ENCODE measurements around the gene DNAH9. TPM values are rescaled to one million over a fixed set of nuclear protein-coding genes. Genes with fewer than 3 reads are reported as not detected.

DNAH9 gene
- total RNA-seq, 1 experiment from 2014 or later: 0.03 TPM

DNA sequence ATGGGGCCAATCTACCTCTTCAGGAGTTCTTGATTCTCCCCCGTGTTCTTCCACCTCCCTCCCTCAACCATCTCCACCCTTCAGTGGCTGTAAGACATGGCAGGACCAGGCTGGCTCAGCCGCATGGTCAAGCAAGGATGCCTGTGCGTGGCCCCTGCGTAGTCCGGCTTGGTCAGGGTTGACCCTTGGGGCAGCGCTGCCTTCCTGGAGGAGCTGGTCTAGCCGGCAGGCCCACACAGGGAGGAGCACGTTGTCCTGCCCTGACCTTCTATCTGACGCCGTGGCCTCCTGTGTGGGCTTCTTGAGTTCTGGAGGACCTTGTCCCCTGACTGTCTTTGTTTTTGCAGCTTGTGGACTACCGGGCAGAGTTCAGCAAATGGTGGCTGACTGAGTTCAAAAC lies 169.8 kb downstream of the DNAH9 start:
- DNase-seq (ENCODE audit: low spot score): no peak

DNA sequence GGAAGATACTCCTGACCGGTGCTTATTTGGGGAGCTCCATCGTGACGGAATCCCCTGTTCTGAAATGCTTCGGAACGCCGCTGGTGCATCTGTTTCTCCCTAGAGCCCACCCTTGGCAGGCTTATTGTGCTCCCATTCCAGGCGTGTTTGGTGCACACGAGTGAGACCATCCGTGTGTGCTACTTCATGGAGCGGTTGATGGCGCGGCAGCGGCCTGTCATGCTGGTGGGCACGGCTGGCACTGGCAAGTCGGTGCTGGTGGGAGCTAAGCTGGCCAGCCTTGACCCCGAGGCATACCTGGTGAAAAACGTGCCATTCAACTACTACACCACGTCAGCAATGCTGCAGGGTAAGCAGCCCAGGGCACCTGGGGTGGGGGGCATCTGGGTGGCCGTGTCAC lies 170.7 kb downstream of the DNAH9 start:
- DNase-seq (ENCODE audit: low spot score): no peak

- DNase-seq (ENCODE audit: low spot score): no peak
Measured at GRCh38 chr17:11772031-11772430, 173.8 kb downstream of the DNAH9 start.

GRCh38 chr17:11779892-11780291 lies 181.6 kb downstream of the DNAH9 start:
- DNase-seq (ENCODE audit: low spot score): no peak

DNA sequence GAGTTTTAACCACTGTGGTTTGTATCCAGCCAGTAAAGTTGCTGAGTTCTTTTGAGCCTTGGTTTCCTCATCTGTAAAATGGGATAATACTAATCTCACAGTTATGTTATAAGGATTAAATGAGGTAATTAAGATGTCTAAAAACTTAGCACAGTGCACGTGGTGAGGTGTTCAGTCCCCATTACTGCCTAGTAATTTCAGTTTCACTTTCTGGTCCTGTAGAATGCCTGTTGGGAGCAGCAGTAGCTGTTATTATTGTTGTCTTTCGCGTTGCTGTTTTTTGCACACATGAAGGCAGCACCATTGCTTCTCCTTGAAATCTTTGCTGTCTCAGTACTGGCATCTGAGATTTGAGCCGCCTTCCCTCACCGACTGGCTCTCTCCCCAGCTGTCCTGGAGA lies 182.4 kb downstream of the DNAH9 start:
- DNase-seq (ENCODE audit: low spot score): no peak

- DNase-seq (ENCODE audit: low spot score): no peak
Measured at GRCh38 chr17:11786711-11787438, 188.6 kb downstream of the DNAH9 start.

DNA sequence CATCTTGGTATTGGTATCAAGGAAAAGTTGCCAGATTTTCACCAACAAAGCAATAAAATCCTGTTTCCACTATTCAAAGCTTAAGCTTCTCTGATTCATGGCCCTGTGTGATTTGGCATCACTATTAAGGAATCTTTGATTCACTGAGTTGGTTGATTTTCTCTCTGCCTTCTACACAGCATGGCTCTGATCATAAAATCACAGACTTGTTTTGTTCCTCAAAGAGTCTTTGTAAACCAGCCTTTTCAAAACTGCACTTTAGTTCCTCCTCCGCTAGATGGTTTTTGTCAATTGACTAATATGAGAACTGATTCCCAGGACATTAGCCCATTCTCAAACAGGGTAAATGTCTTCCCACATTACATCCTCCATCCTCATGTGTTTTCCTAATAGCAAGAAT lies 197.6 kb downstream of the DNAH9 start:
- DNase-seq (ENCODE audit: low spot score): no peak

DNA sequence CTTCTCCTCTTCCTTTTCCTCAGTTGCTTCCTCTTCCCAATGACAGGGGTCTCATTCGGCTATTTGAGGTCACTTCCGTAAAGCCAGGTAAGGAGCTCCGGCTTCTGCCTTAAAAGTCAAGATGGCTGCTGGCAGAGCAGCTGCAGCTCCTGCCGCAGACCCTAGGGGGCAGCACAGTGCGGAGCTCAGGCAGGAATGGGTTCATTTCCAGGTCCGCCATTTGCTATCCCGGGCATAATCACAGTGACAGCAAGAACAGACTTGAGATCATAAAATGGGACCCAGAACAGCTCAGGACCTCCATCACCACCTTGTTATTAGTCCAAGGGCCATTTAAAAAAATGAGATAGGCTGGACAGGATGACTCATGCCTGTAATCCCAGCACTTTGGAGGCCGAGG lies 199.5 kb downstream of the DNAH9 start:
- no peak for DNase-seq (ENCODE audit: low spot score)

DNA sequence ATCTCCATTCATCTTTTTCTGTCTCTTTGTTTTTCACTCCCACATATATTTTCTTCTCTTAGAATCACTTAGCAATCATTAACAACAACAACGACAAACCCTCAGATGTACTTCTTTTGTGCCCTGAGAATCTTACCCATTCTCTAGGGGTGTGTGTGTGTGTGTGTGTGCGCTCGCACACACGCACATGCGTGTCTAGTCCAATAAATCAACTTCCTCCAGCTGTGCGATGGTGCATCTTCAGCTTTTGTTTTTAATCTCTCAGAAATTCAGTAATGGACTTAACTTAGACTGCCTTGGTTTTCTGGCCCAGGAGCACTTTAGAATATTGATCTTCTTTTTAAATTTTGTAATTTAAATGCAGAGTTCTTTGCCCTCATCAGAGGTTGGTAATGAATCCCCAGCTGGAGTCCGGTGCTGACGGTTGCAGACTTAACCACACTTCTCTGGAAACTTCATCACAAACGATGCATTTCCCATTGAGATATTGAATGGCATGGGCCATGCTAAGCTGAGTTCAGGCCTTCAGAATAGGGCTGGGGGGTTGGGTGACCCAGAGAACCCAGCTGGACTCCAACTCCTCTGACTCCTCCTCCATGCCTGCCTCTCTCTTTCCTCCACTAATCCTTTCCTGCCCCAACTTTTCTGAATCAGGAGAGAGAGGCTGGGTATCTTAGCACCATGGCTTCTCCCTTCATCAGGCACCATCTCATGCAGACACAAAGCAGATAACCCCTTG lies 205.1 kb downstream of the DNAH9 start:
- no peak for DNase-seq (ENCODE audit: low spot score)

DNA sequence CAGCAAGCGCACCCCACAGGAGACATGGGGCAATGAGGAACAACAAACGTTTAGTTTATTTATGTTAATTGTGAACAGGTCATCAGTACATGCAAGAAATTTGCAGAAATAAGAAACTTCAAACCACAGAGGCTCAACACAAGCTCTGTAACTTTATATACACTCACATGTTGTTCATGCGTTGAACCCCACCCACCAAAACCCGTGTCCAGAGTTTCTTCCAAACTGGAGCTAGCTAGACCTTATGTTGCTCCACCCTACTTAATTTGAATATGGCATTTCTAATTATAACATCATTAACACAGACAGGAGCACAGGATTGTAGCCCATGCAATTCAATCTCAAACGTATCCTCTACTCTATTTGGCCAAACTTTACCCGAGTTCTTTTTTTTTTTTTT lies 206.9 kb downstream of the DNAH9 start:
- DNase-seq (ENCODE audit: low spot score): no peak

- DNase-seq (ENCODE audit: low spot score): no peak
Measured at GRCh38 chr17:11805952-11806351, 207.7 kb downstream of the DNAH9 start.

DNA sequence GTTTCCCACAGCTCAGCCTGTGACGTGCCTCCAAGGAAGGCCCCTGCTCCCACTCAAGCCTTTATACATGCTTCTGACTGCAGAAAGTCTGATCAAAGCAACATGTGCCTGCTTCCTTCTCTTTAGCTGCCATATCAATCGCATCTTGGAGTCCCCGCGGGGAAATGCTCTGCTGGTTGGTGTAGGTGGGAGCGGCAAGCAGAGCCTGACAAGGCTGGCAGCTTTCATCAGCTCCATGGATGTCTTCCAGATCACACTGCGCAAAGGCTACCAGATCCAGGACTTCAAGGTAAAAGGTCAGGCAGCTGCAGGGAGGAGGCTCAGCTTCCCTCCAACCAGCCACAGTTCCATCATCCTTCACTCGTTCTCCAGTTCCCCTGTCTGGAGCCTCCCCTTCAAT lies 209.3 kb downstream of the DNAH9 start:
- no peak for DNase-seq (ENCODE audit: low spot score)

- DNase-seq (ENCODE audit: low spot score): no peak
Measured at GRCh38 chr17:11813278-11813677, 215.0 kb downstream of the DNAH9 start.

DNA sequence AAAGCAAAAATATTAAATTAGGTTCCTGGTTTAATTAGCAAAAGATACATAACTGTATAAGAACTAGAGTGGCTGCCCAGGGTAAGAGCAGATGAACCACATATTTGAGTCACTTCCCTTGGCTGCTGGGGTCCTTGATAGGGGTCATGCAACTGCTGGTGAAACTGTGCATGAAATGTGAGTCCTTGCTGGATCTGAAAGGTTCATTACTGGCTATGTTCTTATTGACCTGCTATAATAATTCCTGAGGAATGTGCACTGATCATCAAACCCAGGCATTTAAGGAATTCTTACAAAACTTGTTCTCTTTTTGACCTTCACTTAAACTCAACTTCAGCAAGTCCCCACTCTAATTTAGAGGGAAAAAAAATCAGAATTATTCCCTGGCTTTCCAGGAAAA lies 215.6 kb downstream of the DNAH9 start:
- no peak for DNase-seq (ENCODE audit: low spot score)

DNA sequence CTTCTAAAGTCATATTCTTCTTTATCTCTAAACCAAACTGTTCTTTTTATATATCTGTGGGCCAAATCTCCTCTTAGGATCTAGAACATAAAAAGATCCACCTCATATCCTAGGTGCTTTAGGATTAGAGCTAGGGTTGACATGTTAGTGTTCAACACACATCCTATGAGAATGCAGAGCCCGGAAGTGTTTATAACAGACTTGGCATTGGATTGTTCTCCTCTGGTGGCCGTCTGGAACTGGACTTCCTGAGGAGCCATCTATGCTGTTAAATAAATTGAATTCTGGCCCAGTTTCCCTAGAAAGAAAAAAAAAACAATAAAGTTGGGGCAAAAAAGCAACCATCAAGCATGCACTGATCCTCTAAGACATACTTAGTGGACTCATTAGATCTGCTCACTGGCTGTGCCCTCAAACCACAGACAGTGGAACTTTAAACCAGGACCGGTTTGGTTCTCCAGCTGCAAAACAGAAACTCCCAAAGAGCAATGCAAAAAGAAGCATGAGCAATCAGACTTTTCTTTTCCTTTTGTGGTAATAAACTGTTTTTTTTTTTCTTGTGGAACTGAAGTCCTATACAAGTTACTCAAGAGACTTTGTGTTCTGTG lies 216.5 kb downstream of the DNAH9 start:
- DNase-seq (ENCODE audit: low spot score): no peak

GRCh38 chr17:11816409-11816808 lies 218.1 kb downstream of the DNAH9 start:
- no peak for DNase-seq (ENCODE audit: low spot score)

DNA sequence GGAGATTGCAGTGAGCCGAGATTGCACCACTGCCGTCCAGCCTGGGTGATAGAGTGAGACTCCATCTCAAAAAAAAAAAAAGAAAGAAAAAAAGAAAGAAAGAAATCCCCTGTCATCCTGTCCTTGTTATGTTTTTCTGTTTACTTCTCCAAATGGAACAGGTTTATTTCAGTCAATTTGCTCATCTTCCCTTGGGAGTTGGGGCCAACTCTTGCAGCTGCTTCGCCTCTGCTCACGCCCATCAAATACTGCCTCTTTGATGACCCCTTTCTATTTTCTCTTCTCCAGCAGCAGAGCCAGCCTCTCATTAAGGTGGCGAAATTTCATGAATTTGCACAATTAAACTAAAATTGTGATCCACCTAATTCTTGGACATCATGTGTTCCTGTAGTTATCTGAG lies 225.6 kb downstream of the DNAH9 start:
- DNase-seq (ENCODE audit: low spot score): no peak

- no peak for DNase-seq (ENCODE audit: low spot score)
Measured at GRCh38 chr17:11825572-11826209, 227.4 kb downstream of the DNAH9 start.

GRCh38 chr17:11832401-11833137 lies 234.3 kb downstream of the DNAH9 start:
- no peak for DNase-seq (ENCODE audit: low spot score)

GRCh38 chr17:11836508-11836907 lies 238.2 kb downstream of the DNAH9 start:
- DNase-seq (ENCODE audit: low spot score): no peak

DNA sequence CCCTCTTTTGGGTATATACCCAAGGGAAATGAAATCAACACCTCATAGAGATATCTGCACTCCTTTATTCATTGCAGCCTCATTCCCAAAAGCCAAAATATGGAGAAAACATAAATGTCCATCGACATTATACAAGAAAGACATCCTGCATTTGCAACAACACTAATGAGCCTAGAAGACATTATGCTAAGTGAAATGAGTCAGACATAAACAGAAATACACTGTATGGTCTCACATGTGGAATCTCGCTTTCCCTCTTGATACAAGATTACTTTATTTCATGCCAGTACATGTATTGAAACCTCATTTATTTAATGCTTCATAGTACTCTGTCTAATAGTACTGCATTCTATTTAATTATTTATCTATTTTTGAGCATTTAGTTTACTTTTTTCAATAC lies 241.8 kb downstream of the DNAH9 start:
- no peak for DNase-seq (ENCODE audit: low spot score)

GRCh38 chr17:11840831-11841230 lies 242.6 kb downstream of the DNAH9 start:
- DNase-seq (ENCODE audit: low spot score): no peak
